Inflammatory macrophage (primary cell): ENCODE data around the gene CRHBP.
"Not testable (repeated sequence)": the region's sequence is repeated elsewhere in the genome, so short reads cannot be mapped to it uniquely, and the experiment has no call there.

Source experiments
- DNase-seq, 2 donors: peaks; one replicate each; pipeline ENCODE4 v3.0.0-alpha.2; 2020 to 2022
- total RNA-seq, 18 experiments: gene quantifications; one replicate each; lab custom pipeline; 2026; ENCODE audit warnings: mixed read lengths in 6 of 18, inconsistent platforms in 2 of 18; lab: John Stamatoyannopoulos, UW

The CRHBP gene, protein sequence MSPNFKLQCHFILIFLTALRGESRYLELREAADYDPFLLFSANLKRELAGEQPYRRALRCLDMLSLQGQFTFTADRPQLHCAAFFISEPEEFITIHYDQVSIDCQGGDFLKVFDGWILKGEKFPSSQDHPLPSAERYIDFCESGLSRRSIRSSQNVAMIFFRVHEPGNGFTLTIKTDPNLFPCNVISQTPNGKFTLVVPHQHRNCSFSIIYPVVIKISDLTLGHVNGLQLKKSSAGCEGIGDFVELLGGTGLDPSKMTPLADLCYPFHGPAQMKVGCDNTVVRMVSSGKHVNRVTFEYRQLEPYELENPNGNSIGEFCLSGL
- total RNA-seq: 0 to 0.56 (median 0.08) reads per million in 18 experiments

DNA sequence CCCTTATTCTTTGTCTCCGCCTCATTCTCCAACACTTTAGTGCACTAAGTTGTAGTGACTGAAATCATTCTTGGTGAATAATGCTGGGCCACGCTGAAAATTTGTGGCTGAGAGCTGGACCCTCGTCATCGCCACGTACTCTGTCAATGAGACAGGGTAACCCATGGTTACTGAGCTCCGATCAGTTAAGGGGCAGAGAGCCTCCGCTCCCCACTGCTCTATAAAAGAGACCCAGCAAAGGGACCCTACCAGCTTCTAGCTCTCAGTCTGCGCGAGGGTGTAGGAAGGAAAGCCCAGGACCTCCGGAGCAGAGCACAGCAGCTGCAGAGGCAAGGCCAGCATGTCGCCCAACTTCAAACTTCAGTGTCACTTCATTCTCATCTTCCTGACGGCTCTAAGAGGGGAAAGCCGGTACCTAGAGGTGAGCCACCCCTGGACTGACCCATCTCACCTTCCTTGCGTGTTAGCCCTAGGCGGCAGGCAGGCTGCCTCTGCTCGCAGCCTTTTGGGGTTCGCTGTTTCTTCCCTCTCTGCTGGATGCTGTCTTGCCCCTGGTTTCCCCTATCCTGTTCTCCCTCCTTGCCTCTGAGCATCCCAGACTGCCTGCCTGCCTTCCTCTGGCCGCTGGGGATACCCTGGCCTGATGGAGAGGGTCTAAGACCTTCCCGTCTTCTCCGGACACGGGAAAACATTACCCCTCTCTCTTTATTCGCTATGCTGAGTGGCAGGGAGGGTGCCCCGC, at the start of gene CRHBP:
TSS of gene CRHBP (plus strand) at position 251 of the 742 bp plus-strand sequence. CDS start at position 341, 90 bp downstream.
- no peak for DNase-seq

- no peak for DNase-seq
Observed at GRCh38 chr5:76908166-76908565, 44.7 kb upstream of the CRHBP start.

DNA sequence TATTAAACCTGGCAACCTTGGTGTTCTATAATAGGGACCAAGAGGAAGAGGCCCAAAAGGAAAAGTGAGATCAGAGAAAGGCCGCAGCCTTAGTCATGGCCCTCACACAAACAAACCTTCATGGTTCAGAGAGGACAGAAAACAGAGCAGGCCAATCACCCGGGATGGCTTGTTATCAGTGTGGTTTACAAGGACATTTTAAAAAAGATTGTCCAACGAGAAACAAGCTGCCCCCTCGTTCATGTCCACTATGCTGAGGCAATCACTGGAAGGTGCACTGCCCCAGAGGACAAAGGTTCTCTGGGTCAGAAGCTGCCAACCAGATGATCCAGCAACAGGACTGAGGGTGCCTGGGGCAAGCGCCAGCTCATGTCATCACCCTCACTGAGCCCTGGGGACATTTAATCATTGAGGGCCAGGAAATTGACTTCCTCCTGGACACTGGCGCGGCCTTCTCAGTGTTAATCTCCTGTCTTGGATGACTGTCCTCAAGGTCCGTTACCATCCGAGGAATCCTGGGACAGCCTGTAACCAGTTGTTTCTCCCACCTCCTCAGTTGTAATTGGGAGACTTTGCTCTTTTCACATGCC, 42.4 kb upstream of the CRHBP start:
- DNase-seq: not testable (repeated sequence)

GRCh38 chr5:76914671-76915070, 38.2 kb upstream of the CRHBP start:
- DNase-seq: not testable (repeated sequence)

- DNase-seq: no peak
Observed at GRCh38 chr5:76918539-76918938, 34.3 kb upstream of the CRHBP start.

DNA sequence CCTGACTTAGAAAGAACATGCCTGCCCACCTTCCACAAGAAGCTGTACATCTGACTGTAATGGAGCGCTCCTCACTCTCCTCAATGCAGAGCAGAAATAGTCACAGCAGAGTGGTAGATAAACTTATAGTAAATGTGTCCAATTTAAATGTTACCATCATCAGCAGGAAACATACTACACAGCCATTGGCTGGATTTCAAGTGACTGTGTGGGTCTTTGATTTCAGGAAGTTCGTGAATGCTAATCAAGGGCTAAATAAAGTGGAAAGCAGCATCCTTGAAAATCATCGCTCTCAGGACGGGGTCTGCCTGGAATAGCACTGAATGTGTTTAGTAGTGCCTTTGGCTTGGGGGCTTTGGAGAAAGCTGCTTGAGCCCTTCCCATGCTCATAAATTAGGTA, 32.4 kb upstream of the CRHBP start:
- no peak for DNase-seq

- no peak for DNase-seq
Observed at GRCh38 chr5:76926329-76927105, 26.3 kb upstream of the CRHBP start.

DNA sequence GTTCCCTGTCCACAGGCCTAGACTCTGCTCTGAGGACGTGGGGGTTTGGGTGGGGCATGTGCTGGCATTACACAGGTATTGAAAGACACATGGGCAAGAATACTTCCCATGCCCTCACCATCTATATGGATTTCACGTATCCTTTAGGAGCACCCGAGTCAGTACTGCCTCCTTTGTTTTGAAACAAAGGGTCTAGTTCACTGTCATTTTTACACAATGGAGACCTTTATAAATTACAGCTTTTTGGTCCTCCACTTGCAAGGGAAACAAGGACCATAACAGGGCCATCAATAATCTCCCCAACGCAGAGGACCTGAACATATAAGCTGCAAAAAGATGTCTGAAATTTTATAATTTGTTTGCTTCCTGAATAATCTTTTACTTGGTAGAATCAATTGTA, 24.9 kb upstream of the CRHBP start:
- no peak for DNase-seq

DNA sequence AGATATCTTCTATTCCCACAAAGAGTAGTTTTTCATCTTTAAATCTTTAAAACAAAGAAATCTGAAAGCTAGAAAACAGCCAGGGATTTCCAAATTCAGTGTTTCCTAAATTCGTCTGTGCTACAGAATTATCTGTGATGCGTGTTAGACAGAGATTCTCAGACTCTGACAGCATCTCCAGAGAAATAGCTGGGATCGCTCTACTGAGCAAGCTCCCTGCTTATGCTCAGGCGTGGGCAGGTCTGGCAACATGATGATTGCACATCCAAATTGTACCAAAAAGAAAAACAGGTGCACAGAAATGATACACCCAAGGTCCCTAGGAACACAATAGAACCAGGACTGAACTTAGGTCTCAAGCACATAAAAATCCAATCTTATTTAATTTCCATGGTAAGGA, 22.8 kb upstream of the CRHBP start:
- DNase-seq: no peak

GRCh38 chr5:76938177-76938576, 14.7 kb upstream of the CRHBP start:
- no peak for DNase-seq

DNA sequence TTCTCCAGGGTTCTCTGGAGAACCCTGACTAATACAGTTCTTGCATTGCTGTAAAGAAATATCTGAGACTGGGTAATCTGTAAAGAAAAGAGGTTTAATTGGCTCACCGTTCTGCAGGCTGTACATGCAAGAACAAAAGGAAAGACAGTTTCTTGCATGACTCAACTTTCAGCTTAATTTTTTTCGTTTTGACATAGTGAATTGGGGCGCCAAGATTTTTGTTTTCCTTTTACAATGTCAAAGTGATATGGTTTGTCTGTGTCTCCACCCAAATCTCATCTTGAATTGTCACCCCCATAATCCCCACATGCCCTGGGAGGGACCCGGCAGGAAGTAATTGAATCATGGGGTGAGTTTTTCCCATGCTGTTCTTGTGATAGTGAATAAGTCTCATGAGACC, 11.8 kb upstream of the CRHBP start:
- no peak for DNase-seq

DNA sequence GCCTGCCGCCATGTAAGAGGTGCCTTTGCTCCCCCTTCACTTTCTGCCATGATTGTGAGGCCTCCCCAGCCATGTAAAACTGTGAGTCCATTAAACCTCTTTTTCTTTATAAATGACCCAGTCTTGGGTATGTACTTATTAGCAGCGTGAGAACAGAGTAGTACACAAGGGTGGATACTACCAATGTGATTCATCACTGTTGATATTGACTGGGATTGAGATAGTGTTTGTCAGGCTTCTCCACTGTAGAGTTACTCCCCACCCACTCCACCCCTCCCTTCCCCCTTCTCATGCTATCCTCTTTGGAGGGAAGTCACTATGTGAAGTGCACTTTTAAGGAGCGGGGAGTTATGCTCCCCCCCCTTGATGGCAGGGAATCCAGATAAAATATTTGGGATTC, 11.4 kb upstream of the CRHBP start:
- no peak for DNase-seq

DNA sequence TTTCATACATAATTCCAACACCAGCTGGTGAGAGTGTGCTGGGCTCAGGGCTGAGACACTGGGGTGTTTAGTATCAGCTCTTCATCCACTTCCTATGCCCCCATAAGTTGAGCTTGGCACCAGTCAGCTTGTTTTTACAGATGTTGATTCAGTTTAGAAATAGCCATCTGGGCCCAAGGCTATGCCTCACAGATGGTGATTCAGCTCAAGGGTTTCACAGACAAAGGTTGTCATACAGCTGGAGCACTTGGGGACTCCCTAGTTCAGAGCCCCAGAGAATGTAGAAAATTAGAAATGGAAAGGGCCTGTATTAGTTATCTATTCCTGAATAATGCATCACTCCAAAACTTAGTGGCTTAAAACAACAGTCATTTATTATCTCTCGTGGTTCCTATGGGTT, 10.3 kb upstream of the CRHBP start:
- no peak for DNase-seq

GRCh38 chr5:76943006-76943405, 9.8 kb upstream of the CRHBP start:
- no peak for DNase-seq

GRCh38 chr5:76944638-76945037, 8.2 kb upstream of the CRHBP start:
- no peak for DNase-seq

DNA sequence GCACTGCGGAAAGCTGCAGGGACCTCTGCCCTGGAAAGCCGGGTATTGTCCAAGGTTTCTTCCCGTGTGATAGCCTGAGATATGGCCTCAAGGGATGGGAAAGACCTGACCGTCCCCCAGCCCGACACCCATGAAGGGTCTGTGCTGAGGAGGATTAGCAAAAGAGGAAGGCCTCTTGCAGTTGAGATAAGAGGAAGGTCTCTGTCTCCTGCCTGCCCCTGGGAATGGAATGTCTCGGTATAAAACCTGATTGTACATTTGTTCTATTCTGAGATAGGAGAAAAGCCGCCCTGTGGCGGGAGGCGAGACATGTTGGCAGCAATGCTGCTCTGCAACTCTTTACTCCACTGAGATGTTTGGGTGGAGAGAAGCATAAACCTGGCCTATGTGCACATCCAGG, 7.6 kb upstream of the CRHBP start:
- DNase-seq: not testable (repeated sequence)

GRCh38 chr5:76946090-76946489, 6.8 kb upstream of the CRHBP start:
- DNase-seq: peak in 1 of 2 donors; percentile 27

- no peak for DNase-seq
Observed at GRCh38 chr5:76947082-76947503, 5.8 kb upstream of the CRHBP start.

- DNase-seq: no peak
Observed at GRCh38 chr5:76953551-76954382, 922 bp downstream of the CRHBP start.

DNA sequence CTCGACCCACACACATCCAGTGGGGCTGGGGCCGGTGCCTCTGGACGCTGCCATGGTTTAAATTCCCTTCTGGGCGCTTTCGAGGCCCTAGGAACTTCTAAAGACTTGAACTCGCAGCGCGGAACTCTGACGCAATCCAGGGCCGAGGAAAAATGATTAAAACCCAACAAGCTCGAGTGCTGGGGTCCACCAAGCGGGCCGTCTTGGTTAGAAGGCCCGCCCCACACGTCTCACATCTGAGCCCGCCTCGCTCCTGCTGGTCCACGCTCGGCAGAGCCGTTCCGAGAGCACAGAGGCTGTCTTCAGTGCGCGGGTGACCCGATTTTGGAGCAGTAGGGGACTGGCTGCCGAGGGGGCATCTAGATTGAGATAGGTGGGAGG, 1.5 kb downstream of the CRHBP start:
- no peak for DNase-seq

DNA sequence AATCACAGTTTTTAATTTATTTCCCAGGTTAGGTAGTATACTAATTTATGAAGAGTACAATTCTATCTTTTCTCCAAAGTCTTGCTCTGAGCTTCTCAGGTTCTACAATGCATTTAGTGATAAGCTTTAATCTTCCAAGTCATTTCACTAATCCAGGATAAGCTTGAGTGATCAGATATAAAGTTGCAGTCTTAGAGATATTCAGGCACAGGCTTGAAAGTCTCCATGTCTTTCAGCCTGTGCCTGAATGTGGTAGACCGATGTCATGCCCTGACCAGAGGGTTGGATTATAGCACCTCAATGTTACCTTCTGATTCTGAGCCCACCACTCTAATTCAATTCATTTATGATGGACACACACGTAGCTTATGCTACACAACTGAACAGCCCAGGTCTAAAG, 3.2 kb downstream of the CRHBP start:
- no peak for DNase-seq
